ENCODE measurements around the gene CELF1.

DNA sequence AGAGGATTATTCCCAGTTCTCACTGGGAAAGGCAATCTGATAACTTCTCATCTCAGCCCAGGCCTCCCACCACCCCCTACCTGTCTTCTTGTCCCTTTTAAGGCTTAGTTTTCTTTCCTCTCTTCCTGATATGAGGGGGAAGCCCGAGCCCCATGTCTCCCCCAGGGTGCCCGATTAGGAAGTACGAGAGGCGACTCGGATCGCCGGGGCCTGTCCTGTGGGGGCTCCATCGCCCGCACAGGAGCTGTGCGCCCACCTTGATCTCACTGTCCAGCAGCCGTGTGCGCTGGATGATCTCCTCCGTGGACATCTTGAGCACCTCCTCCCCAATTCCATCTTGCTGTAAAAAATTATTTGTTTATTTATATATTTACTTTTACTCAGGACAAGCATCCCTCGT is 127.3 kb downstream of the CELF1 start:
- TF ChIP-seq, protein P1, sequence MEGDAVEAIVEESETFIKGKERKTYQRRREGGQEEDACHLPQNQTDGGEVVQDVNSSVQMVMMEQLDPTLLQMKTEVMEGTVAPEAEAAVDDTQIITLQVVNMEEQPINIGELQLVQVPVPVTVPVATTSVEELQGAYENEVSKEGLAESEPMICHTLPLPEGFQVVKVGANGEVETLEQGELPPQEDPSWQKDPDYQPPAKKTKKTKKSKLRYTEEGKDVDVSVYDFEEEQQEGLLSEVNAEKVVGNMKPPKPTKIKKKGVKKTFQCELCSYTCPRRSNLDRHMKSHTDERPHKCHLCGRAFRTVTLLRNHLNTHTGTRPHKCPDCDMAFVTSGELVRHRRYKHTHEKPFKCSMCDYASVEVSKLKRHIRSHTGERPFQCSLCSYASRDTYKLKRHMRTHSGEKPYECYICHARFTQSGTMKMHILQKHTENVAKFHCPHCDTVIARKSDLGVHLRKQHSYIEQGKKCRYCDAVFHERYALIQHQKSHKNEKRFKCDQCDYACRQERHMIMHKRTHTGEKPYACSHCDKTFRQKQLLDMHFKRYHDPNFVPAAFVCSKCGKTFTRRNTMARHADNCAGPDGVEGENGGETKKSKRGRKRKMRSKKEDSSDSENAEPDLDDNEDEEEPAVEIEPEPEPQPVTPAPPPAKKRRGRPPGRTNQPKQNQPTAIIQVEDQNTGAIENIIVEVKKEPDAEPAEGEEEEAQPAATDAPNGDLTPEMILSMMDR (conservative IDR thresholded peaks at IDR 0.05 in 1 of 2, IDR thresholded peaks at IDR 0.05 in 1 of 2; ENCODE audit: extremely low read depth in 1 of 2, insufficient read depth in 1 of 2, low read depth in 1 of 2, low read length in 2 of 2) = no peak
- TF ChIP-seq EZH2 (IDR thresholded peaks at IDR 0.05; ENCODE audit: borderline replicate concordance, low read length) = no peak

Measured in mammary epithelial cell (primary cell).